ENCODE data around the gene ELOVL5.

DNA sequence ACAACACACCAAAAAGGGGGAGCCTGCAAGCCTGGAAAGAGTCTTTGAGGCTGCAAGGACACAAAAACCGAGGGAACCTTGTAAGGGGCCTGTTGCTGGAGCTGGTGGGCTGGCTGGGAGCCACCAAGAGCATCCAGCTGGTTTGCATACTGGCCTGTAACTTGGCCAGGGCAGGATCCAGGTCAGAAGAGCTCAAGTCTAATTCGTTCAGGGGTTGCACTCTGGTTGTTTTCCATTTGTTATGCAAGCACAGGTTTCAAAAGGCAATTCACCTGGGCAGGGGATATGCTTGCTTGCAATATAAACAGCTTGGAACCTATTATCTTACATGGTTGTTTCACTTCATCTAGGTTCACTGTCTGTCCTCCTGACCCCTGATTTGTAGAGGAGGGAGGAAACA is 101.8 kb downstream of the ELOVL5 start:
- no peak for TF ChIP-seq EZH2 (IDR thresholded peaks at IDR 0.05)
- TF ChIP-seq POLR2AphosphoS5 (IDR thresholded peaks at IDR 0.05; ENCODE audit: borderline replicate concordance, low read depth, low read length), result no peak
